NCI-H1417 treated with DMSO at 0.1 percent for 48 hours (cell line): ENCODE measurements around the gene C14orf180.

Experiments used
- DNase-seq: peaks from one replicate; lab custom pipeline; 2025; lab: John Stamatoyannopoulos, UW

The C14orf180 gene

DNA sequence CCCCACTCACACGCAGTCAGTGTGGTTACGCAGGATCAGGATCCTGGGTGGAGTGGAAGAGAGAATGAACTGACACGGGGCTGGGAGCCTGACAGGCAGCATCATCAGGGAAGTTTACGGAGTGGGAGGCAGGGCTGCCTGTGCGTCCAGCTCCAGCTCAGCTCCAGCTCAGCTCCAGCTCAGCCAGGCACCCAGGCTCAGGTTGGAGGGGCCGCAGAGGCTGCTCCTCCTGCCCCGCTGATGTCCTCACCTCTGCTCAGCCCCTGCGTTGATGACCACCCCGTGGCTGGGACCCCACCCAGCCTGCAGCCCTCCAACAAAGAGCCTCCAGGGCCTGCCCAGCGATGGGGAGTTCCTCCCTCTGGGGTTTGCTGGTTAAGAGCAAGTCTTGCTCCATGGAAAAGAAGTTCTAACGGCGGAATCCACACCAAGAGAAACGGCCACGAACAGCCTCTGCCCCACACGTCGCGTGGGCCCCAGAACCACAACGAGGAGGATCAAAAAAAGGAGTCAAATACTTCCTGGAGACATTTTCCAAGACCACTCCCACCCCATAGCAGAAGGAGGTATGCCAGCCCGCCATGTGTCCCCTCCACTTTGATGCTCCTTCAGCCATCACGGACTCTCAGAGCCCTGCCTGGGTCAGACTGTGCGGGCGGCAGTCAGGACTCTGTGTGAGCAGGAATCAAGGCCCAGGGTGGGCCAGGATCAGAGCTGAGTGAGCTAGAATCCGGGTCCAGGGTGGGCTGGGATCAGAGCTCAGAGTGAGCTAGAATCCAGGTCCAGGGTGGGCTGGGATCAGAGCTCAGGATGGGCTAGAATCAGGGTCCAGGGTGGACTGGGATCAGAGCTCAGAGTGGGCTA is 17.7 kb upstream of the C14orf180 start:
- no peak for DNase-seq

DNA sequence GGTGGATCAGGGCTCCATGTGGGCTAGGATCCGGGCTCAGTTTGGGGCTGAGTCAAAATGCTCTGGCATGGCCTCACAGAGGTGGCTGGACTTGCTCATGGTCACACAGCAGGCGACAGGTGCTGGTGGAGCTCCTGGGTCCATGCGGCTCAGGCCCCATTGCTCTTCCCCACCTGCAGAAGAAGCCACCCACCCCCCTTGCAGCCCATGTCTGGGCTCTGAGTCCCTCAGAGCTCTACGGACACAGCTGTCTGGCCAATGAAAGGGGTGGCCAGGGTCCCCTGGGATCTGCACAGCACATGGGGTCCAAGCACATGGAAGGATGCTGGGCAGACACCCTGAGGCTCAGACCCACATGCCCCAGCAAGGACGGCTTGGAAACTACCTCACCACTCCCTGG is 17.0 kb upstream of the C14orf180 start:
- DNase-seq: no peak

DNA sequence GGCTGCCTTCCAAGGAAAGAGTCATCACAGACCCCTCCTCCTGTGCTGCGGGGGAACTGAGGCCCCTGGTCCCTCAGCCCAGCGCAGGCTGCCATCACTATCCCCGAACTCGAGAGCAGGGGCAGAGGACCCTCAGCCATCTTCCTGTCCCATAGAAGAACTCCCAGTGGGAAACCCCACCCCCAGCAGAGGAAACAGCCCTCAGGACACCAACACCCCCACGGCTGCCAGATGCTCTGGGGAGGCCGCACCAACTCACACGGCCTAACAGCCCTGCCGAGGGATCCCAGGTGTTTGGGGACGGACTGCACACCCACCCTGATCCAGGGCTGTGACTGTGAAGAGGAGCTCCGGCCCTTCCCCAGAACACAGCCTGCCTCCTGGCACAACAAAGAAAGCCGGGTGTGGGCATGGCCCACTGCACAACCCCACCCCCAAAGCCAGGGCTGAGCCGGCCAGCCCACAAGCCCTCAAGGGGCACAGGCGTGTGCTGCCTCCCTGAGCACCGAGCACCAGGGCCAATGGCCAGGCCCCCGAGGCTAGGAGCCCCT is 16.3 kb upstream of the C14orf180 start:
- no peak for DNase-seq

DNA sequence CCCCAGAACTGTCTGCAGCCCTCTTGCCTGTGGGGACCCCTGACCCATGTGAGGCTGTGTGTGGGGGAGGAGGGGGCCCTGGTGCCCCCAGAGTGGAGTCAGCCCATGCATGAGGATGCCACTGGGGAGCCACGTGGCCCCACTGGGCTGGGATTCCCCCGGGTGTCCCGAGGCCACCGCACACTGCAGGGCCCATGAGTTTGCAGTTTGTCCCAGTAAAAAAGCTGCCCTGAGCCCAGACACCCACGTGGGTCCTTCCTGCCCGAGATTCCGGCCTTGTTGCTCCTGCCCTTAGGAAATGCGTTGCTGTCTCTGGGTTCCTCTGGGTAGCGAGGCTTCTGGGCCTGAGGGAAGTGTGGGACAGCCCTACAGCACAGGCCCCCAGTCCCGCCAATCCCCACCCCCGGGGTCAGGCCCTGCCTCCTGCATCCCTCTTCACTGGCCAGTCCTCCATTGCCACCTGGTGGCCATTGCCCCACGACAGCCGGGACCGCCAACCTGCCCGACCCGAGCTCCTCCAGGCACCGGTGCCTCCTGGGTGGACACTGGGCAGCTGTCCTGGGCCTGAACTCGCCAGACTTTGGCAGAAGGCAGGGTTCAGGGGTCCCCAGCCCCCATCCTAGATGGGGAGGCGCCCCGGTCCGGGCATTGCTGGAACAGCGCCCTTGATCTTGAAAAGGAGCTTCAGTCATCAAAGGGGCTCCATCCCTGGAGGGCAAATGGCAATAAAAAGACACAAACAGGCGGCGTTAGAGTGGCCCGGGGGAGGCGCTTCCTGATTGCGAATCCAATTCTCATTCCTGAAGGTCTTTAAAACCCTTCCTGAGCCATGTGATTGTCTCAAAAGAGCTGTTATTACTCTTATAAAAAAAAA is 15.6 kb upstream of the C14orf180 start:
- DNase-seq: no peak

DNA sequence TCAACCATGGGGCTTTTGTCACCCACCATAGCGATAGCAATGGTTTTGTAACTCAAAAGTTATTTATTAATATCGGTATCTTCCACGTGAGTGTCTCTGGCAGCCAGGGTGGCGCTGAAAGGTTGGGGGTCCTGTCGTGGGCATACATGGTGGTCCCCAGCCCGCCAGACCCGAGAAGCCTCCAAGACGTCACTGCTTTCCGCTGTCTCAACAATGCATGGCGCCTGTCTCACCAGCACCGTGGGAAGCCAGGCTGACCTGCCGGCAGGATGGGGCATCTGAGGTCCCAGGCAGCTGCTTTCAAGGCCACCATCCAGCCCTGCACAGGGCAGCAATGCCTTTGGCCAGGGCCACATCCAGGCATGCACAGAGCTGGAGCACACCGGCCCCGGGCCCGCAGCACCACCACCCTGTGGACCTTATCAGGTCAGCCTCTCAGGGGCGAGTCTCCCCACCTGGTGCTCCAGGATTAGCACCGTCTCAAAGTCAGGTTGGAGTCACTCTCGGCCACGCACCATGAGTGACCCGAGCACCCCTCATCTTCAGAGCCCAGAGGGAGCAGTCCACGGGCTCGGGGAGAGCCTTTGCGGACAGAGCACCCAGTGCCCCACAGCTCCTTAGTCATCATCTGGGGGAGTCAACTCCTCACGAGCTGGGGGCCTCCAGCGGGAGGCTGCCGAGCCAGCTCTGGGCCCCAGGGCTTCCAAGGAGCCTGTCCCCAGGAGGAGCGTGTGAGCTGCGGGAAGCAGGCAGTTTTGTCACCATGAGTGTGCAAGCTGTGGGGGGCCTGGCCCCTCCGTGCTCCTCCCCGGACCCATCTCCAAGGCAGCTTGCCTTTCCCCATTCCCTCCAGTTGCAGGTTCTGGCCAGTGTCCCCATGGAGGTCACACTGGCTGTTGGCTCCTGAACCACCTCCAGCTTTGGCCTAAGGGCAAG is 14.6 kb upstream of the C14orf180 start:
- no peak for DNase-seq

DNA sequence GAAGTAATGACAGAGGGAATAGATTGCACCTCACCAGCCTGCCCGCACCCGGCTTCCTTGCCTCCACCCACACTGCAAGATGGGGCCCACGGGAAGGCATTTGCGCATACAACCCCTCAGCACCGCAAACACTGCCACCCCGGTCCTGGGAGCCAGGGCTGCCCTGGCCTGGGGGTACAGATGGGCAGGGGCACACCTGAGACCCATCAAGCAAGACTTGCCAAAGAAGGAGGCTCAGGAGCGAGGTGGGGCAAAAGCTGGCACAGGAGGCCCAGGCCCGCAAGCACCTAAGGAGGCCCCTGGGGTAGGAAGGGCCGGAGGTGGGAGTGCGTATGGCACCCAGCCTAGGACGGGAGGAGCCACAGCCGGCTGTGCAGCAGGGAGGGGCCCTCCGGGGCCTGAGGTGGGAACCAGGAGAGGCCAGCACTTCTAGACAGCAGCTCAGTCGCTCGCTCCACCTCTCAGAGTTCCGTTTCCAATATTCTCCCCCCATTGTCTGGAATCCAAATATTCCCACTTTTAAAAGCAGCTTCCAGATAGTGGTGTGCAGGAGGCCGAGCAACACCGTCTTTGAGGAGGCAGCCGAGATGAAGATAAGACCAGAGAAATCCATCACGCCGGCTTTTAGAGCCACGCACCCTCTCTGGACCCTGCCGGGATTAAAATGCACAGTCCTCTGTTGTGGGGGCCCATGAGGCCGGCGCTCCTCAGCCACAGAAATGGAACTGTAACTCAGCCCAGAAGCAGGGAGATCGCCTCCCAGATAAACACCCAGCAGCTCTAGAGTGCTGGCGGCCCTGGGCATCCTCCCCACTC is 12.2 kb upstream of the C14orf180 start:
- no peak for DNase-seq

DNA sequence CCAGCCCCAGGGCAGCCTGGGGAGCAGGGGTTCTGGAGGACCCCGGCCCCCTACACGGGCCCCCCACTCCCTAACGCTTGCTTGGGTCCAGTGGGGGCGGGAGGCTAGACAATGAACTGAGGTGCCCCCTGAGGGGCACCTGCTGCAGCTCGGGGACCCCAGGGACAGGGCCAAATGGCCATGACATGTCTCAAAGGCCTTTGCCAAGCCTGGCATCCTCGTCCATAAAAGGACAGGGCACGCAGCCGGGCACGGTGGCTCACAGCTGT is 11.7 kb upstream of the C14orf180 start:
- no peak for DNase-seq

DNA sequence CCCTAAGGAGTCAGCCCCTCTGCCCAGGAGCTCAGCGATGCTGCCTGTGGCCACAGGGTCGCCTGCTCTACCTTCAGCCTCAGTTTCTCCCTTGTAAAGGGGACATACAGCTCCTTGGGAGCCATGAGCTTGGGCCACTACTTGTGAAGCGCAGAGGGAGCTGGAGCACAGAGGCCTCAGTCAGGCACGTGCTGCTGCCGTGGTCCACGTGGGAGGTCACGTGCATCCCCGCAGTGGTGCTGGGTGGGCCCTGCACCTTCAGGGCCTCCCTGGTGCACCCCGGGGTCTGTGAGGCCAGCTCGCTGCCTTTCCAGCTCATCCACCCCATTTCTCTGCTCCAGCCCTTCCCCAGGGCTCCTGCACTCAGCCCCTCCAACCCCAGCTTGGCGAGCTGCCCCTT is 10.9 kb upstream of the C14orf180 start:
- no peak for DNase-seq

DNA sequence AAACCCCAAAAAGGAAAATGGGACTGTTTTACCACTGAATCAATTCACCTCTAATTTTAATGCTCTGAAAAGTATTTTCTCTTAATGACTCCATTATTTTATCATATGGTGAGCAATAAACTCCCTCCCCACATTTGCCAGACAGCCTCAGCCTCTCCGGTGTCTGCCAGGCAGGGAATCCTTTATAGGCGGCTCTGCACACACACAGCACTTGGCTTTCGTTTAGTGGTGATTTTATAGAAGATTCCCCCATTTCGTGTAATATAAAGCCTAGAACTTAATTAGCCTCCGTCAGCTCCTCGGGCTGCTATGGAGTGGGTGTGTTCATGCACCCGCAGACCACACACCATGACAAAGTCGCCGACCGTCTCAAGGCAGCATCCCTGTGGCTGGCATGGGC is 10.1 kb upstream of the C14orf180 start:
- no peak for DNase-seq

DNA sequence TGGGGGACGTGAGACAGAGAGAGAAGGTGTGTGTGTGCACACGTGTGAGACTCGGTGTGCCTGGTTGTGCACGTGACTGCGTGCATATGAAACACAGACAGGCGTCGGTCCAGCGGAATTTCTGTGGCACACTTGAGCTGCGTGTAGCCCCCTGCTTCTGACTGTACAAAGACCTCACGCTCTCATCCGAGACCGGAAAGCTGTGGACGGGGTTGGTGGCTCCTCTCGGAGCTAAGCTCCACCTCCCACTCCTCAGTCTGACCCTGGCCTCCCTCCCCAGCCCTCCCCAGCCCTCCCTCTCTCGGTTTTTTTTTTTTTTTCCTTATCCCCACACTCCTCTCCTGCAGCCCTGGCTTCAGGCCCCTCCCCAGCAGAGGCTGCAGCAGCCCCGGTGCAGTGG is 8.3 kb upstream of the C14orf180 start:
- DNase-seq: no peak

DNA sequence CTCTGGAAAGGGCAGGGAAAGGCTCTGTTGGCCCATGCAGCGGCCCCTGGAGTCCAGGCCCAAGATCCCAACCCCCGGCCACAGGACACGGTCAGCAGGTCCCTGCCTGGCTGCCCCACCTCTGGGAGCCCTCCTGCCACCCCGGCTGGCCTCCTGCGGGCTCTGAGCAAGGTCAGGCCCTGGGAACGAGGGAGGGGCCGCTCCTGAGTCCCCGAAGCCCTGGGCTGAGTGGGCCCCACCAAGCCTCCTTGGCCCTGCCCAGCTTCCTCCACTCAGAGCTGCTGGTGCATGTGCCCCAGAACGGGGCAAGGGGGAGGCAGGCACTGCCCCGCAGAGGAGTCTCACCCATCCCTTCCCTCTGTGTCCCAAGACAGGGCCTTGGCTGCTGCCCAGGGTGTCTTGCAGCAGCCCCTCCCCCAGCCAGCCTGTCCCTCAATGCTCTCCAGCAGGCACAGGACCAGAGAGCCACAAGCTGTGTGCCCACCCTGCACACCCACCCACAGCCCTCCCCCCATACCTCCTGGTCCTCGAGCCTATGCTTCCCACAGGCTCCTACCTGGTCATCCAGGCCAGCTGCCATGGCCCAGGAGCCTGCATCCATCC is 7.4 kb upstream of the C14orf180 start:
- no peak for DNase-seq

DNA sequence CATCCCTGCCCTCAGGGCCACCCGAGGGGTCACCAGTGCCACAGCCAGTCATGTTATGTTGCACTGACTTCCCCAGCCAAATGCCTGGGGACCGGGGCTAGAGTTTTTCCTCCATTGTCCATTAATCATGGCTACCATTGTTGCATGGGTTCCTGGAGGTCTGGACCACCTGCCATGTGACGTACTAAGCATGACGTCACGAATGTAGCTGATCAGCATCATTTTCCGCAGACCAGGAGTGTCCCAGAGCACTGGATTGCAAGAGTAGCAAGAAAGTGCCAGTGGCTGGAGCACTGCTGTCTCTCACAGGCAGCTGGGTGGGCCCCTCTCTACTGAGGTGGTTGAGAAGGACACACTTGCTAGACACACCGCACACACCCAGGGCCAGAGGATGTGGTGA is 6.9 kb upstream of the C14orf180 start:
- no peak for DNase-seq

DNA sequence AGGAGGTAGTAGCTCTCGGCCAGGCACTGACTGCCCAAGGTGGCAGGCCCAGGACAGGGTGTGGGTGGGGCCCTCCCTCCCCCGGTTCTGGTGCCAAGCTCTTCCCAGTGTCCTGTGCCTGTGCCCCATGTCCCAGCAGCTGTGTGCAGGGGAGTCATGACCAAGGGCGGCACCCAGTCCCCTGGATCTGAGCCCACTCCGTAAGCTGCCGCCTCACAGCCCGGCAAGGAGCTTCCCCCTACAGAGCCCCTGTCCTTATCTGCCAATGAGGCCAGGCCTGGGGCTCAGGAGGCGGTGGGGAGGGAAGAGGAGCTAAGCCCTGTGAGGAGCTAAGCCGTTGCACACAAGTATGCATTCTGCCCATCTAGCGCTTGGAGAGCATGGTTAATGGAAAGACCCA is 5.6 kb upstream of the C14orf180 start:
- no peak for DNase-seq

DNA sequence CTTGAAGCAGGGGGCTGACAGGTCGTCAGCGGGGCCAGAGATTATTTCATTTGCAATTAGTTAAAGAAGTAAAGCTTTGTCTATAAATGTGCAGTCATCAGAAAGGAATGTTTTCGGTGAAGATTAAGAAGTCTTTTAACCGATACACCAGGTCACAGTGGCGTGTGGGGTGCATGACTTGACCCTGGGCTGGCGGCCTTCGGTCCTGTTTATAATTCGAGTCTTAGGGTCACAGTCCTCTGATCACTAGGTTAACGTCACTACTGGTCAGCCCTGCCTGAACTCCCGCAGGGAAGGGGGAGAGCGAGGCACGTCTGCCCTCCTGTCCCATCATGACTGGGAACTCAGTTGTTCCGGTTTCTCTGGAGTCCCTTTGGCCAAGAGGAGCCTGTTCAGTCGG is 5.0 kb upstream of the C14orf180 start:
- no peak for DNase-seq

DNA sequence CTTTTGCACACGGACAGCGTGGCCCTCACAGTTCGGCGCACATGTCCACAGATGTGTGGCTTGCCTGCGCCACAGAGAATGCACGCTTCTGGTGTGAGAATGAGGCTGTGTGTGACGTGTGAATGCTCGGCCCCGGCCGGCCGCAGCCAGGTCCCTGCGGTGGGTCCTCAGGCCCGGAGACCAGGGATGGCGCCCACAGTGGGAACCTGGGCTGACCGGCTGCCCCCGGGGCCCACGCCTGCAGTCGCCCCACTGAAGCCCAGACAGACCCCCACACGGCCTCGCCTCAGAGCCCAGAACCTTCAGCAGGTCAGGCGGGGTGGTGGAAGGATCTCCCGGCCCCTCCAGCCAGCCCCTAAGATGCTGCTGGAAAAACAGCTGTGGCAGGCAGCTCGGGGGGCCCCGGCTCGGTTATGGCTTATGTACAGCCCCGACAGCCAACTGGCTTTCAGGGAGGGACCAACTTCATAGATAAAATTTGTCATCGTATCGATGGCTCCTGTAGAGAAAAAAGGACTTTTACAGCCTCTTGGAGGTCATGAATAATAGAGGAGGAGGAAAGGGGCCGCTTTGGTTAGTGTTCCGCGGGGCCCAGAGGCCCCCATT is 4.5 kb upstream of the C14orf180 start:
- no peak for DNase-seq

DNA sequence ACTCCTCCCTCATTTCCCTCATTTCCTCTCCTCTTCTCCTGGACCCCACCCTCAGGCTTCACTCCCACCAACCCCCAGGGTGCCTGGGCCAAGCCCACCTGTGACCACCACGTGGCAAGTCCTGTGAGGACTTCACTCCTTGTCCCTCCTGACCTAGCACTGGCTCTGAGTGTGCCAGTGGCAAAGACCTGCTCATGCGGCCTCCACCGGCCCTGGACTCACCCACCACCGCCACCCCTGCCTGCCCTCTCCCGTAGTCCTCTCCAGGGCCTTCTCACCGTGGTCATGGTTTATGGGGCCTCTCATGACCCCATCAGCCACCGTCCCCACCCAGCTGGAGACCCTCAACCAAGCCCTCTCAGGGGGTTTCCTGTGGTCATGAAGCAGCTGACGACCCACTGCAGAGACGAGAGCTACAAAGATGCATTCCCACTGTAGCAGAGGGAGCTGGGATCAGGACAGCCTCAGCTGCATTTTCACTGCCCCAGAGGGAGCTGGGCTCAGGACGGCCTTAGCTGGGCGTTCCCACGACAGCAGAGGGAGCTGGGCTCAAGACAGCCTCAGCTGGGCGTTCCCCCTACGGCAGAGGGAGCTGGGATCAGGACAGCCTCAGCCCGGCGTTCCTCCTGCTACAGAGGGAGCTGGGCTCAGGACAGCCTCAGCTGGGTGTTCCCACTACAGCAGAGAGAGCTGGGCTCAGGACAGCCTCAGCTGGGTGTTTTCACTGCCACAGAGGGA is 3.2 kb upstream of the C14orf180 start:
- DNase-seq: no peak

DNA sequence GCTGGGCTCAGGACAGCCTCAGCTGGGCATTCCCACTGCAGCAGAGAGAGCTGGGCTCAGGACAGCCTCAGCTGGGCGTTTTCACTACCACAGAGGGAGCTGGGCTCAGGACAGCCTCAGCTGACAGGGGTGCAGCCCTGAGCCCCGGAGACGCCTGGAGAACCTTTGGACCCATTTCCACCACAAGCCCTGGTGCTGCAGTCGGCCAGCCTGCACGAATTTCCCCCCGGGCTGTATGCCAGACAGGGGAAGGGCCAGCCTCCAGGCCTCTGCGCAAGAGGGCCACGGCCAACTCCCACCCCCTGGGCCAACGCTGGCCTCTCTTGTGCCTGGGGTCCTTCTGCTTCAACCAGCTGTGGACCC is 2.6 kb upstream of the C14orf180 start:
- DNase-seq: no peak

DNA sequence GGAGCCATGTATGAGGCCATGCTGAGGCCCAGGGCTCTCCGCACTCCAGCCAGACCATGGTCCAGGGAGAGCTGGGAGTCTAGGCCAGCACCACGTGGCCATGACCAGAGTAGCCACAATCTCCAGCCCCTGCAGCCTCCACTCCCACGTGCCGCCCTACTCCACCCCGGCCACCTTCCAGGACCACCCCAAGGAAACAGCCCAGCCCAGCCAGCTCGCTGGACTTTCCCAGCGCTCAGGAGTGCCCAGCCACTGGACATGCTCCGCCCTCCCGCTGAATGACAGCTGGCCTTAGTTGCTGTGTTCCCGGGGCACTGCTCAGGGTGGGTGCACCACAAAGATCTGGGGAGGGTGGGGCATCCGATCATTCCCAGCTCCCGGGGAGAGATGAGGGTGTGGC is 2.1 kb upstream of the C14orf180 start:
- DNase-seq: no peak

DNA sequence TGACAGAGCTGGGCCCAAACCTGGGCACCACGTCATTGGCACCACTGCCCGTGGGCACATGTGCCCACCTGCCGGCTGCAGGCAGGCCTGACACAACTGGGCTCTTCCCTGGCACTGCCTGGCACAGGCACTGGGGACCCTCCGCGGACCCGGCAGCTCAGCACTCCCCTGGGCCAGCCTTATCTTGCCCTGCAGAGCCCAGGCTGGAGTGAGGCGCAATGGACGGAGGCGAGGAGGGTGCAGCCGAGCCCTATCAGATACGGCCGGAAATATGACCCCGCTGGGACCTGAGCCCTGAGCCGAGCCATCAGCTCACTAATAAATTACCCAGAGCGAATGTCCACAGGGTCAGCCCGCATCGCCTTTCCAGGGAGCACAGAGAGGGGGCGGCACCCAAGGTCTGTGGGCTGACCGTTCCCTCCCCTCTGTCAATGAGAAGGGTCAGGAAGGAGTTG is 1.7 kb upstream of the C14orf180 start:
- no peak for DNase-seq

DNA sequence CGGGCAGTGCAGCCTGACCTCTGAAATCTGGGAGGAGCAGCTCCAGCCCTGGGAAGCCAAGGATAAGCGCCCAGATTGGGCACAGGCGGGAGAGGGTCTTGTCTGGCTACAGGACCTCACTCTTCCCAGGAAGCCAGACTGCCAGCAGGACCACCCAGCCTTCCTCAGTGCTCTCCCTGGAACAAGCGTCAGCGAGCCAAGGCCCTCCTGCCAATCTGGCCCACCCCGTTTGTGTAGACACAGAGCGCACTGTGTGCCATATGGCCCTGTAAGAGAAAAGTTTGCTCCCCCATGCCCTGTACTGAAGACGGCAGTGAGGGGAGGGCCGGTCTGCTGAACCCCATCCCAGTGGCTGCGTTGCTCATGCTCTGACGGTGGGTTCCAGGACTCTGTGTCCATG is 1.2 kb upstream of the C14orf180 start:
- no peak for DNase-seq
